HFFc6 (cell line): ENCODE results near the gene POLR2M. TPM values are rescaled to one million over a fixed set of nuclear protein-coding genes. Genes with fewer than 3 reads are reported as not detected.

Experiments
- DNase-seq: peaks from one replicate; pipeline ENCODE4 v3.0.0-alpha.2; 2018
- H3K27ac Mint-ChIP-seq: 2 replicates; pipeline ENCODE4 v1.8.0; 2020; ENCODE audit warnings: mild to moderate bottlenecking, mixed read lengths
- H3K27me3 Mint-ChIP-seq: 2 replicates; pipeline ENCODE4 v1.8.0; 2021; ENCODE audit warnings: mild to moderate bottlenecking, moderate library complexity, mixed read lengths; ENCODE audit not compliant: insufficient read depth
- H3K36me3 Mint-ChIP-seq: 2 replicates; pipeline ENCODE4 v1.8.0; 2021; ENCODE audit warnings: low read depth, mixed read lengths
- H3K4me1 Mint-ChIP-seq: 2 replicates; pipeline ENCODE4 v1.8.0; 2020; ENCODE audit warnings: low read depth, mixed read lengths
- H3K4me3 Mint-ChIP-seq: 2 replicates; pipeline ENCODE4 v1.8.0; 2020; ENCODE audit warnings: mild to moderate bottlenecking, moderate library complexity, mixed read lengths
- H3K9me3 Mint-ChIP-seq: 2 replicates; pipeline ENCODE4 v1.8.0; 2020; ENCODE audit warnings: mild to moderate bottlenecking, mixed read lengths
- CTCF ChIP-seq: fragments of 200-600 bp; sonication (generic); IDR thresholded peaks from 2 replicates; pipeline ENCODE4 v1.5.0; 2021; ENCODE audit warnings: antibody characterized with exemption, mild to moderate bottlenecking
- total RNA-seq, 6 experiments: library from RNA; stranded (reverse); fragmentation: NEBNext Ultra II Directional; extraction: Animal tissue kit (Norgen Biotek cat#: 25700); gene quantifications; 2 replicates in 1 of 6; 3 replicates in 5 of 6; pipeline ENCODE4 v1.2.3, GENCODE V29; 2021

POLR2M gene
- total RNA-seq, 6 experiments from 2014 or later: 66.5 to 77.7 (median 72.1) TPM

- no peak for TF ChIP-seq CTCF
- Mint-ChIP-seq H3K36me3 (no peaks in the 10 kb centered on the region), H3K4me3 (no peak overlapping the region), H3K4me1 (peaks cover 15% of the 10 kb centered on the region), H3K9me3 (no peaks in the 10 kb centered on the region), H3K27ac (no peak overlapping the region), H3K27me3 (peaks cover 4% of the 10 kb centered on the region)
- no peak for DNase-seq
Observed at GRCh38 chr15:57671636-57672035, 34.9 kb upstream of the POLR2M start.

- peaks cover 4% of the 10 kb centered on the region for H3K27me3 Mint-ChIP-seq
- H3K27ac Mint-ChIP-seq: no peak overlapping the region
- H3K36me3 Mint-ChIP-seq: no peaks in the 10 kb centered on the region
- H3K4me1 Mint-ChIP-seq: peaks cover 15% of the 10 kb centered on the region
- H3K9me3 Mint-ChIP-seq: no peaks in the 10 kb centered on the region
- DNase-seq: no peak
- no peak for TF ChIP-seq CTCF
- no peak overlapping the region for H3K4me3 Mint-ChIP-seq
Observed at GRCh38 chr15:57675481-57676181, 30.9 kb upstream of the POLR2M start.

GRCh38 chr15:57676585-57676984 lies 29.9 kb upstream of the POLR2M start:
- H3K9me3 Mint-ChIP-seq: no peaks in the 10 kb centered on the region
- no peak overlapping the region for H3K4me3 Mint-ChIP-seq
- TF ChIP-seq CTCF: no peak
- H3K27me3 Mint-ChIP-seq: peaks cover 4% of the 10 kb centered on the region
- no peaks in the 10 kb centered on the region for H3K36me3 Mint-ChIP-seq
- H3K4me1 Mint-ChIP-seq: peaks cover 21% of the 10 kb centered on the region
- H3K27ac Mint-ChIP-seq: no peak overlapping the region
- DNase-seq: no peak

- TF ChIP-seq CTCF: no peak
- H3K4me1 Mint-ChIP-seq: peaks cover 21% of the 10 kb centered on the region
- H3K36me3 Mint-ChIP-seq: no peaks in the 10 kb centered on the region
- H3K27ac Mint-ChIP-seq: no peak overlapping the region
- H3K9me3 Mint-ChIP-seq: no peaks in the 10 kb centered on the region
- no peak for DNase-seq
- H3K27me3 Mint-ChIP-seq: peaks cover 4% of the 10 kb centered on the region
- no peak overlapping the region for H3K4me3 Mint-ChIP-seq
Observed at GRCh38 chr15:57677204-57677603, 29.3 kb upstream of the POLR2M start.

GRCh38 chr15:57680021-57680420 lies 26.5 kb upstream of the POLR2M start:
- Mint-ChIP-seq H3K4me3 (peak overlapping the region; percentile 73), H3K27me3 (no peaks in the 10 kb centered on the region; the same call in 1 of the 2 replicates), H3K36me3 (no peaks in the 10 kb centered on the region), H3K9me3 (no peaks in the 10 kb centered on the region), H3K4me1 (peaks cover 21% of the 10 kb centered on the region), H3K27ac (peak overlapping the region; percentile 80)
- peak; percentile 78 for DNase-seq
- no peak for TF ChIP-seq CTCF
